K562 (cell line): ENCODE results near the gene C19orf67. TPM values are rescaled to one million over a fixed set of nuclear protein-coding genes. Genes with fewer than 3 reads are reported as not detected.

Experiments used
- BRD4 ChIP-seq: fragments of 200-600 bp; sonication (generic); IDR thresholded peaks from 2 replicates; pipeline ENCODE4 v1.6.1; 2017; ENCODE audit warnings: inconsistent platforms
- BRF1 ChIP-seq: IDR thresholded peaks from 3 replicates; pipeline ENCODE4 v1.6.1; 2011; ENCODE audit warnings: borderline replicate concordance, mild to moderate bottlenecking; ENCODE audit not compliant: insufficient read length; ENCODE audit errors: extremely low read depth
- CREM ChIP-seq: IDR thresholded peaks from 2 replicates; pipeline ENCODE4 v1.6.1; 2014; ENCODE audit warnings: antibody characterized with exemption, low read depth
- FOXA3 ChIP-seq, 2 experiments: fragments of 450-650 bp in 1 of 2; sonication (generic) in 1 of 2; formaldehyde crosslinking; IDR thresholded peaks in 1 of 2; conservative IDR thresholded peaks in 1 of 2; 2 replicates each; pipeline versions ENCODE4 v1.4.0 to v1.8.0; 2020 to 2022; ENCODE audit warnings: mild to moderate bottlenecking in 2 of 2, missing genetic modification reagents in 1 of 2
- GABPB1 ChIP-seq: sonication (generic); formaldehyde crosslinking; IDR thresholded peaks from 2 replicates; pipeline ENCODE4 v1.8.0; 2022; ENCODE audit warnings: mild to moderate bottlenecking, missing genetic modification reagents
- KLF13 ChIP-seq: fragments of 450-650 bp; IDR thresholded peaks from 2 replicates; pipeline ENCODE4 v1.6.1; 2016; ENCODE audit warnings: missing genetic modification characterization, low read depth, mild to moderate bottlenecking, missing compliant biosample characterization, moderate library complexity, borderline replicate concordance
- MEF2A ChIP-seq: IDR thresholded peaks from 2 replicates; pipeline ENCODE4 v1.6.1; 2011; ENCODE audit warnings: low read depth, mild to moderate bottlenecking, low read length, moderate library complexity; ENCODE audit not compliant: control insufficient read depth
- MTA2 ChIP-seq: fragments of 450-650 bp; IDR thresholded peaks from 2 replicates; pipeline ENCODE4 v1.6.1; 2016; ENCODE audit warnings: low read depth
- NFIC ChIP-seq: fragments of 450-650 bp; IDR thresholded peaks from 2 replicates; pipeline ENCODE4 v1.6.1; 2017; ENCODE audit warnings: mild to moderate bottlenecking, inconsistent platforms
- NR2C2 ChIP-seq, 2 experiments: fragments of 200-800 bp in 1 of 2; sonication (Bioruptor generic) in 1 of 2; sonication (generic) in 1 of 2; formaldehyde crosslinking in 1 of 2; IDR thresholded peaks; 2 replicates each; pipeline versions ENCODE4 v1.6.1 to v1.8.0; 2016 to 2022; ENCODE audit warnings: mild to moderate bottlenecking in 1 of 2, missing compliant biosample characterization in 1 of 2, missing genetic modification characterization in 1 of 2, missing genetic modification reagents in 1 of 2
- PHF20 ChIP-seq: fragments of 450-650 bp; IDR thresholded peaks from 2 replicates; pipeline ENCODE4 v1.6.1; 2018; ENCODE audit not compliant: partially characterized antibody
- POLR2AphosphoS2 ChIP-seq: IDR thresholded peaks from 2 replicates; pipeline ENCODE4 v1.6.1; 2012; ENCODE audit warnings: low read length, improper control_type of control experiment
- RBM14 ChIP-seq: fragments of 200-400 bp; formaldehyde crosslinking; IDR thresholded peaks from 2 replicates; pipeline ENCODE4 v1.6.1; 2018; ENCODE audit warnings: low read depth, mild to moderate bottlenecking, low read length, moderate library complexity, borderline replicate concordance; ENCODE audit not compliant: insufficient read depth
- RBM15 ChIP-seq: fragments of 200-400 bp; formaldehyde crosslinking; IDR thresholded peaks from 2 replicates; pipeline ENCODE4 v1.6.1; 2018; ENCODE audit warnings: mild to moderate bottlenecking, low read length, moderate library complexity; ENCODE audit not compliant: insufficient read depth
- RFX1 ChIP-seq: fragments of 450-650 bp; IDR thresholded peaks from 2 replicates; pipeline ENCODE4 v1.6.1; 2016; ENCODE audit warnings: mild to moderate bottlenecking, moderate library complexity
- RUNX1 ChIP-seq: sonication (generic); IDR thresholded peaks from 2 replicates; pipeline ENCODE4 v1.6.1; 2016; ENCODE audit warnings: antibody characterized with exemption, low read depth
- STAG1 ChIP-seq: sonication (generic); formaldehyde crosslinking; IDR thresholded peaks from 2 replicates; pipeline ENCODE4 v1.5.0; 2020; ENCODE audit warnings: missing genetic modification reagents, borderline replicate concordance
- XRCC3 ChIP-seq: fragments of 450-650 bp; IDR thresholded peaks from 2 replicates; pipeline ENCODE4 v1.6.1; 2017; ENCODE audit warnings: mild to moderate bottlenecking, moderate library complexity
- XRCC4 ChIP-seq: IDR thresholded peaks from one replicate; pipeline ENCODE4 v1.6.1; 2011; ENCODE audit not compliant: insufficient read depth, insufficient read length; ENCODE audit errors: extremely low read depth
- ZBTB17 ChIP-seq: fragments of 450-650 bp; formaldehyde crosslinking; IDR thresholded peaks from 2 replicates; pipeline ENCODE4 v1.4.0; 2020; ENCODE audit warnings: mild to moderate bottlenecking
- ZBTB49 ChIP-seq: sonication (generic); formaldehyde crosslinking; IDR thresholded peaks from 2 replicates; pipeline ENCODE4 v1.8.0; 2022; ENCODE audit warnings: missing genetic modification reagents, mild to moderate bottlenecking, borderline replicate concordance
- ZFX ChIP-seq: sonication (generic); formaldehyde crosslinking; IDR thresholded peaks from 2 replicates; pipeline ENCODE4 v1.8.0; 2022; ENCODE audit warnings: mild to moderate bottlenecking, missing genetic modification reagents, moderate library complexity
- ZNF444 ChIP-seq: fragments of 250-450 bp; sonication (Bioruptor Pico); IDR thresholded peaks from 2 replicates; pipeline ENCODE4 v1.4.0; 2020; ENCODE audit warnings: mild to moderate bottlenecking, moderate library complexity
- polyA plus RNA-seq, 8 experiments: library from polyadenylated mRNA; depleted of rRNA in 4 of 8; stranded (reverse) in 5 of 8; unstranded in 3 of 8; fragments of >200 nt; fragmentation: Nextera tagmentation in 2 of 8; fragmentation: Illumina TruSeq in 1 of 8; extraction: Ambion mirVana in 2 of 8; extraction: Trizol in 1 of 8; gene quantifications; 2 replicates each; pipeline versions ENCODE4 v1.2.1 to v1.2.3, GENCODE V29; 2011 to 2014; ENCODE audit warnings: inconsistent platforms in 1 of 8, missing spikeins in 1 of 8
- total RNA-seq, 7 experiments: library from RNA; depleted of rRNA in 6 of 7; stranded (reverse); fragments of >200 nt in 6 of 7; fragmentation: Illumina TruSeq in 2 of 7; extraction: Trizol in 2 of 7; gene quantifications; 2 replicates each; pipeline versions ENCODE4 v1.2.1 to v1.2.3, GENCODE V29; 2011 to 2021; ENCODE audit warnings: low replicate concordance in 1 of 7
- TF ChIP-seq, protein P1 (sequence below): fragments of 250-450 bp; sonication (Bioruptor Pico); IDR thresholded peaks from 2 replicates; pipeline ENCODE4 v1.6.1; 2021; ENCODE audit warnings: mild to moderate bottlenecking
- TF ChIP-seq, protein P2 (sequence below): fragments of 250-450 bp; sonication (Bioruptor Pico); IDR thresholded peaks from 2 replicates; pipeline ENCODE4 v1.4.0; 2020; ENCODE audit warnings: mild to moderate bottlenecking, moderate library complexity

Gene C19orf67
- total and polyA plus RNA-seq, 9 of the 15 experiments (the other 6 are each of a cell fraction or from before 2014, with no cell fraction given): 0.29 to 1.8 (median 0.51) TPM; not detected in 3

DNA sequence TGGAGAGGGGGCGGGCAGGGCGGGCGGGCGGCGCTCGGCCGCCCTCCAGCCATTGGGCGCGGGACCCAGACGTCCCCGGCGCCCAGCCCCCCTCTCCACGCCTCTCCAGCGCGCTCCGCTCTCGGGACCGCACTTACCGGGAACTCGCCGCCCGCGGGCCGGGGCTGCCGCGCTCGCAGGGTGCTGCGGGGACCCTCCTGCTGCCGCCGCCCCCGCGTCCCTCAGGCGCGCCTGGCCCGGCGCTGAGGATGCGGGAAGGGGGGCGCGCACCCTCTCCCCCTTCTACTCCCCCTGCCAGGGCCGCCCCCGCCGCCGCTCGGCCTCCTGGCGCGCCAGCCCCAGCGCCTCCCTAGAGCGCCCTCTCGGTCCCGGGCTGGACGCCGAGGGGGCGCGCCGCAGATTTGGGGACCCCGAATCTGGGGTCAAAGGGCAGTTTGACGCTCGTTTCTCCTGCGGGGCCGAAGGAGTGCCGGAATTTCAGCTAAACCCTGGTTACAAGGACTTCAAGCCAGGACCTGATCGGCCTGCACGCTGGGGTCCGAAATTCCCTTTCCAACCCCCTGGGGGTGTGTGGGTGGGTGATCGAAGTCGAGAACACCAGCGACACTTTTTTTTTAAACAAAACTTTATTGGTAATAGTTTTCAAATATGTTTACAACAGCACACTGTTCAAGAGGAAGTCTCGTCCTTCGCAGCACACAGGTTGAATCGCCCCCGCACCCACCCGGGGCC is 5.7 kb upstream of the C19orf67 start (continued):
- TF ChIP-seq XRCC3: no peak
- no peak for TF ChIP-seq NFIC
- TF ChIP-seq STAG1 (CRISPR knock-in tag): no peak
- TF ChIP-seq ZBTB17 (CRISPR knock-in tag): 0 out of 2 replicates have a peak, but pooled peaks have one; percentile 44
- TF ChIP-seq KLF13 (tag): peak; percentile 97
- TF ChIP-seq MEF2A: no peak
- TF ChIP-seq ZNF444 (CRISPR knock-in tag): peak; percentile 78
- TF ChIP-seq, protein P1, sequence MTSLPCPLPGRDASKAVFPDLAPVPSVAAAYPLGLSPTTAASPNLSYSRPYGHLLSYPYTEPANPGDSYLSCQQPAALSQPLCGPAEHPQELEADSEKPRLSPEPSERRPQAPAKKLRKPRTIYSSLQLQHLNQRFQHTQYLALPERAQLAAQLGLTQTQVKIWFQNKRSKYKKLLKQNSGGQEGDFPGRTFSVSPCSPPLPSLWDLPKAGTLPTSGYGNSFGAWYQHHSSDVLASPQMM: no peak
- no peak for TF ChIP-seq ZBTB49 (CRISPR knock-in tag)
- no peak for TF ChIP-seq RBM14
- TF ChIP-seq XRCC4: no peak
- no peak for TF ChIP-seq MTA2
- TF ChIP-seq RUNX1: no peak
- TF ChIP-seq GABPB1 (CRISPR knock-in tag): no peak
- TF ChIP-seq POLR2AphosphoS2: no peak
- TF ChIP-seq BRF1: no peak
- TF ChIP-seq NR2C2 (CRISPR knock-in tag; IDR thresholded peaks at IDR 0.05): peak; percentile 74
- peak; percentile 96 for TF ChIP-seq NR2C2 (tag; IDR thresholded peaks at IDR 0.05)
- TF ChIP-seq ZFX: peak; percentile 69
- no peak for TF ChIP-seq FOXA3 (CRISPR knock-in tag; conservative IDR thresholded peaks at IDR 0.05 in 1 of 2, IDR thresholded peaks at IDR 0.05 in 1 of 2)
- TF ChIP-seq BRD4: no peak
- TF ChIP-seq, protein P2, sequence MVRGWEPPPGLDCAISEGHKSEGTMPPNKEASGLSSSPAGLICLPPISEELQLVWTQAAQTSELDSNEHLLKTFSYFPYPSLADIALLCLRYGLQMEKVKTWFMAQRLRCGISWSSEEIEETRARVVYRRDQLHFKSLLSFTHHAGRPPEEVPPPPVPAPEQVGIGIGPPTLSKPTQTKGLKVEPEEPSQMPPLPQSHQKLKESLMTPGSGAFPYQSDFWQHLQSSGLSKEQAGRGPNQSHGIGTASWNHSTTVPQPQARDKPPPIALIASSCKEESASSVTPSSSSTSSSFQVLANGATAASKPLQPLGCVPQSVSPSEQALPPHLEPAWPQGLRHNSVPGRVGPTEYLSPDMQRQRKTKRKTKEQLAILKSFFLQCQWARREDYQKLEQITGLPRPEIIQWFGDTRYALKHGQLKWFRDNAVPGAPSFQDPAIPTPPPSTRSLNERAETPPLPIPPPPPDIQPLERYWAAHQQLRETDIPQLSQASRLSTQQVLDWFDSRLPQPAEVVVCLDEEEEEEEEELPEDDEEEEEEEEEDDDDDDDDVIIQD (CRISPR knock-in tag): 0 out of 2 replicates have a peak, but pooled peaks have one; percentile 68
- TF ChIP-seq CREM: no peak; the same call in 1 of the 2 replicates
- peak; percentile 13 for TF ChIP-seq PHF20
- no peak for TF ChIP-seq RFX1
- TF ChIP-seq RBM15: no peak
